WTC11 (cell line): ENCODE measurements around the gene ZNF423. TPM values are rescaled to one million over a fixed set of nuclear protein-coding genes. Genes with fewer than 3 reads are reported as not detected.

Experiments
- ATAC-seq: fragments of 200-7000 bp; cut with Tn5 transposase; 2 replicates; pipeline ENCODE4 v1.10.0; 2021; ENCODE audit warnings: mild to moderate bottlenecking, moderate library complexity
- CTCF ChIA-PET: fragments of 300-600 bp; sonication (Branson Sonifier 250); formaldehyde crosslinking; loops from one replicate; lab custom pipeline; 2021; ENCODE audit warnings: antibody characterized with exemption; lab: Charles Lee
- POLR2A ChIA-PET: fragments of 350-600 bp; sonication (Branson Sonifier 250); formaldehyde crosslinking; loops from one replicate; lab custom pipeline; 2021; ENCODE audit warnings: antibody characterized with exemption; lab: Charles Lee
- DNase-seq: peaks from one replicate; pipeline ENCODE4 v3.0.0; 2021; ENCODE audit warnings: low spot score
- H3K27ac Mint-ChIP-seq: 2 replicates; pipeline ENCODE4 v1.8.0; 2021; ENCODE audit warnings: mixed read lengths
- H3K27me3 Mint-ChIP-seq: 2 replicates; pipeline ENCODE4 v1.8.0; 2021; ENCODE audit warnings: low read depth, mild to moderate bottlenecking, moderate library complexity, mixed read lengths
- H3K36me3 Mint-ChIP-seq: 2 replicates; pipeline ENCODE4 v1.8.0; 2021; ENCODE audit warnings: mixed read lengths
- H3K4me1 Mint-ChIP-seq: 2 replicates; pipeline ENCODE4 v1.8.0; 2022; ENCODE audit warnings: mixed read lengths
- H3K4me3 Mint-ChIP-seq: 2 replicates; pipeline ENCODE4 v1.8.0; 2021; ENCODE audit warnings: mild to moderate bottlenecking, moderate library complexity, mixed read lengths
- H3K9me3 Mint-ChIP-seq: 2 replicates; pipeline ENCODE4 v1.8.0; 2021; ENCODE audit warnings: mixed read lengths
- CREB1 ChIP-seq: sonication (generic); formaldehyde crosslinking; IDR thresholded peaks from 2 replicates; pipeline ENCODE4 v1.8.0; 2023; ENCODE audit warnings: mild to moderate bottlenecking, missing genetic modification reagents
- EMX1 ChIP-seq: fragments of 250-450 bp; sonication (Bioruptor Pico); IDR thresholded peaks from 2 replicates; pipeline ENCODE4 v1.8.0; 2021; ENCODE audit warnings: mild to moderate bottlenecking
- FOXP1 ChIP-seq: sonication (generic); formaldehyde crosslinking; IDR thresholded peaks from 2 replicates; pipeline ENCODE4 v1.8.0; 2022; ENCODE audit warnings: missing genetic modification reagents, mild to moderate bottlenecking, moderate library complexity, borderline replicate concordance
- GABPB1 ChIP-seq: sonication (generic); formaldehyde crosslinking; IDR thresholded peaks from 2 replicates; pipeline ENCODE4 v1.8.1; 2023; ENCODE audit warnings: mild to moderate bottlenecking, missing genetic modification reagents
- GTF2I ChIP-seq: fragments of 250-450 bp; sonication (Bioruptor Pico); conservative IDR thresholded peaks from 2 replicates; pipeline ENCODE4 v1.4.0; 2021; ENCODE audit warnings: mild to moderate bottlenecking
- JAZF1 ChIP-seq: fragments of 250-450 bp; sonication (Bioruptor Pico); IDR thresholded peaks from 2 replicates; pipeline ENCODE4 v1.9.0; 2021; ENCODE audit warnings: moderate library complexity, mild to moderate bottlenecking, inconsistent platforms
- NR3C1 ChIP-seq: sonication (generic); formaldehyde crosslinking; conservative IDR thresholded peaks from 2 replicates; pipeline ENCODE4 v1.8.1; 2023; ENCODE audit warnings: low read depth, mild to moderate bottlenecking, missing genetic modification reagents
- PRRX2 ChIP-seq: fragments of 250-450 bp; sonication (Bioruptor Pico); IDR thresholded peaks from 2 replicates; pipeline ENCODE4 v1.8.0; 2021; ENCODE audit warnings: mild to moderate bottlenecking
- SP1 ChIP-seq: sonication (generic); formaldehyde crosslinking; conservative IDR thresholded peaks from 2 replicates; pipeline ENCODE4 v1.8.1; 2022; ENCODE audit warnings: missing genetic modification reagents
- ZNF219 ChIP-seq: sonication (generic); formaldehyde crosslinking; IDR thresholded peaks from 2 replicates; pipeline ENCODE4 v1.8.0; 2023; ENCODE audit warnings: missing genetic modification reagents, mild to moderate bottlenecking, borderline replicate concordance
- ZNF263 ChIP-seq: sonication (generic); formaldehyde crosslinking; IDR thresholded peaks from 2 replicates; pipeline ENCODE4 v1.8.1; 2022; ENCODE audit warnings: low read depth, mild to moderate bottlenecking, moderate library complexity, missing genetic modification reagents
- ZNF671 ChIP-seq: fragments of 250-450 bp; sonication (Bioruptor Pico); IDR thresholded peaks from 2 replicates; pipeline ENCODE4 v1.8.0; 2021; ENCODE audit warnings: mild to moderate bottlenecking
- total RNA-seq: library from RNA; stranded (reverse); gene quantifications from 3 replicates; pipeline ENCODE4 v1.2.3, GENCODE V29; 2021
- TF ChIP-seq, protein P1 (sequence below): sonication (generic); formaldehyde crosslinking; IDR thresholded peaks from 2 replicates; pipeline ENCODE4 v1.8.1; 2023; ENCODE audit warnings: mild to moderate bottlenecking, missing genetic modification reagents, borderline replicate concordance
- TF ChIP-seq, protein P2 (sequence below): sonication (generic); formaldehyde crosslinking; IDR thresholded peaks from 2 replicates; pipeline ENCODE4 v1.8.0; 2022; ENCODE audit warnings: missing genetic modification reagents
- TF ChIP-seq, protein P3 (sequence below): sonication (generic); formaldehyde crosslinking; IDR thresholded peaks from 2 replicates; pipeline ENCODE4 v1.8.1; 2022; ENCODE audit warnings: mild to moderate bottlenecking, missing genetic modification reagents, moderate library complexity, borderline replicate concordance
- TF ChIP-seq, protein P4 (sequence below): fragments of 250-450 bp; sonication (Bioruptor Pico); IDR thresholded peaks from 2 replicates; pipeline ENCODE4 v1.8.0; 2021; ENCODE audit warnings: mild to moderate bottlenecking
- TF ChIP-seq, protein P5 (sequence below): sonication (generic); formaldehyde crosslinking; IDR thresholded peaks from 2 replicates; pipeline ENCODE4 v1.8.0; 2022; ENCODE audit warnings: mild to moderate bottlenecking, missing genetic modification reagents
- TF ChIP-seq, protein P6 (sequence below): fragments of 250-450 bp; sonication (Bioruptor Pico); IDR thresholded peaks from 2 replicates; pipeline ENCODE4 v1.9.0; 2021; ENCODE audit warnings: mild to moderate bottlenecking
- TF ChIP-seq, protein P7 (sequence below): sonication (generic); formaldehyde crosslinking; IDR thresholded peaks from 2 replicates; pipeline ENCODE4 v1.8.1; 2022; ENCODE audit warnings: low read depth, missing genetic modification reagents, borderline replicate concordance

ZNF423 gene
- total RNA-seq, 1 experiment from 2014 or later, result 38.8 TPM

DNA sequence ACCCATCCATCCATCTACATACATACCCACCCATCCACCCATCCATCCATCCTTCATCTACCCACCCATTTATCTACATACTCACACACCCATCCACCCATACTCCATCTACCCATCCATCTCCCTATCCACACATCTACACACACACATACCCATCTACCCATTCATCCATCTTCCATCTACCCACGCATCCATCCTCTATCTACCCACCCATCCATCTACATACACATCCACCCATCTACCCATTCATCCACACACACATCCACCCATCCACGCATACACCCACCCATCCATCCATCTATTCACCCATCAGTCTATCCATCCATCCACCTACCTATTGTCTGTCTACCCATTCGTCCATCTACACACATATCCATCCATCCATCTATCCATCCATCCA is 227.8 kb downstream of the ZNF423 start:
- no peak for TF ChIP-seq JAZF1 (CRISPR knock-in tag)
- TF ChIP-seq, protein P1, sequence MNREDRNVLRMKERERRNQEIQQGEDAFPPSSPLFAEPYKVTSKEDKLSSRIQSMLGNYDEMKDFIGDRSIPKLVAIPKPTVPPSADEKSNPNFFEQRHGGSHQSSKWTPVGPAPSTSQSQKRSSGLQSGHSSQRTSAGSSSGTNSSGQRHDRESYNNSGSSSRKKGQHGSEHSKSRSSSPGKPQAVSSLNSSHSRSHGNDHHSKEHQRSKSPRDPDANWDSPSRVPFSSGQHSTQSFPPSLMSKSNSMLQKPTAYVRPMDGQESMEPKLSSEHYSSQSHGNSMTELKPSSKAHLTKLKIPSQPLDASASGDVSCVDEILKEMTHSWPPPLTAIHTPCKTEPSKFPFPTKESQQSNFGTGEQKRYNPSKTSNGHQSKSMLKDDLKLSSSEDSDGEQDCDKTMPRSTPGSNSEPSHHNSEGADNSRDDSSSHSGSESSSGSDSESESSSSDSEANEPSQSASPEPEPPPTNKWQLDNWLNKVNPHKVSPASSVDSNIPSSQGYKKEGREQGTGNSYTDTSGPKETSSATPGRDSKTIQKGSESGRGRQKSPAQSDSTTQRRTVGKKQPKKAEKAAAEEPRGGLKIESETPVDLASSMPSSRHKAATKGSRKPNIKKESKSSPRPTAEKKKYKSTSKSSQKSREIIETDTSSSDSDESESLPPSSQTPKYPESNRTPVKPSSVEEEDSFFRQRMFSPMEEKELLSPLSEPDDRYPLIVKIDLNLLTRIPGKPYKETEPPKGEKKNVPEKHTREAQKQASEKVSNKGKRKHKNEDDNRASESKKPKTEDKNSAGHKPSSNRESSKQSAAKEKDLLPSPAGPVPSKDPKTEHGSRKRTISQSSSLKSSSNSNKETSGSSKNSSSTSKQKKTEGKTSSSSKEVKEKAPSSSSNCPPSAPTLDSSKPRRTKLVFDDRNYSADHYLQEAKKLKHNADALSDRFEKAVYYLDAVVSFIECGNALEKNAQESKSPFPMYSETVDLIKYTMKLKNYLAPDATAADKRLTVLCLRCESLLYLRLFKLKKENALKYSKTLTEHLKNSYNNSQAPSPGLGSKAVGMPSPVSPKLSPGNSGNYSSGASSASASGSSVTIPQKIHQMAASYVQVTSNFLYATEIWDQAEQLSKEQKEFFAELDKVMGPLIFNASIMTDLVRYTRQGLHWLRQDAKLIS, result no peak
- TF ChIP-seq SP1 (CRISPR knock-in tag), result no peak
- ChIA-PET POLR2A (no interaction called here), CTCF (no interaction called here)
- Mint-ChIP-seq H3K27me3 (no peaks in the 10 kb centered on the region), H3K9me3 (no peaks in the 10 kb centered on the region), H3K4me3 (no peak overlapping the region), H3K27ac (no peak overlapping the region), H3K4me1 (peaks cover 3% of the 10 kb centered on the region), H3K36me3 (peaks cover 5% of the 10 kb centered on the region; the same call in 1 of the 2 replicates)
- ATAC-seq (no peak), DNase-seq (no peak)

DNA sequence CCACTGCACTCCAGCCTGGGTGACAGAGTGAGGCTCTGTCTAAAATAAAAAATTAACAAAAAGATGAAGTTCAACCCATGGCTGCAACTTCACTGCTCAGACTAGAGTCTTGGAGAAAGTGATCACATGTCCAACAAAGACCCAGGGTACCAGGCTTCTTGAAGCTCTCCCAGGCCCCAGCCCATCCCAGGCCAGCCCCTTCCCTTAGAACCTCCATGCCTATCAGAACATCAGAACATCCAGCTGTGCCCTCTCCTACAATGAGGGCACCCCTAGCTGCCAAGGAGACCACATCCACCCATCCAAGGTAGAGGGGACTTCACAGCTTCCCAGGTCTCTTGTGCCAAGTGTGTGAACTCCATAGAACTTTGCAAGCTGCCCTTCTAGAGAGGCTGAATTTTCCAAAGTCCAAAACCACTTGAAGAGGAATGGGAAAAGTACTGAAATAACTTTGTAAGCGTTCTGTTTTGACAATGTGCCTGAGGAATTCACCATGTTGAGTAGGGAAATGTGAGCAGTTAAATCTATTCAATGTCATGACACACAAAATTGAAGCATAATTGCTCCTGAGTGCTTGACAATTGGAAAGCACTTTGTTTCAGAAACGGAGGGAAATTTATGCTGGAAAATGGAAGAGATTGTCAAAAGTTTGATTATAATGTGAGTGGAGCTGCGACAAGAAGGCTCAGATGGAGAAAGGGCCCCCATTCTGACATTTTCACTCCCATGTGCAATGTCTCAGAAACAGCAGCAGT is 230.4 kb downstream of the ZNF423 start:
- ChIA-PET POLR2A (no interaction called here), CTCF (interaction anchor here (0.5 kb wide), 1 partner anchor 114 kb away, joined by 3 read pairs; no protein-coding TSS in a partner anchor)
- DNase-seq, result no peak
- no peak overlapping the region for H3K4me3 Mint-ChIP-seq
- H3K27me3 Mint-ChIP-seq, result no peaks in the 10 kb centered on the region
- no peak for ATAC-seq
- H3K4me1 Mint-ChIP-seq, result peaks cover 14% of the 10 kb centered on the region
- H3K36me3 Mint-ChIP-seq, result peaks cover 5% of the 10 kb centered on the region; the same call in 1 of the 2 replicates
- H3K9me3 Mint-ChIP-seq, result no peaks in the 10 kb centered on the region
- no peak overlapping the region for H3K27ac Mint-ChIP-seq
- TF ChIP-seq, protein P2, sequence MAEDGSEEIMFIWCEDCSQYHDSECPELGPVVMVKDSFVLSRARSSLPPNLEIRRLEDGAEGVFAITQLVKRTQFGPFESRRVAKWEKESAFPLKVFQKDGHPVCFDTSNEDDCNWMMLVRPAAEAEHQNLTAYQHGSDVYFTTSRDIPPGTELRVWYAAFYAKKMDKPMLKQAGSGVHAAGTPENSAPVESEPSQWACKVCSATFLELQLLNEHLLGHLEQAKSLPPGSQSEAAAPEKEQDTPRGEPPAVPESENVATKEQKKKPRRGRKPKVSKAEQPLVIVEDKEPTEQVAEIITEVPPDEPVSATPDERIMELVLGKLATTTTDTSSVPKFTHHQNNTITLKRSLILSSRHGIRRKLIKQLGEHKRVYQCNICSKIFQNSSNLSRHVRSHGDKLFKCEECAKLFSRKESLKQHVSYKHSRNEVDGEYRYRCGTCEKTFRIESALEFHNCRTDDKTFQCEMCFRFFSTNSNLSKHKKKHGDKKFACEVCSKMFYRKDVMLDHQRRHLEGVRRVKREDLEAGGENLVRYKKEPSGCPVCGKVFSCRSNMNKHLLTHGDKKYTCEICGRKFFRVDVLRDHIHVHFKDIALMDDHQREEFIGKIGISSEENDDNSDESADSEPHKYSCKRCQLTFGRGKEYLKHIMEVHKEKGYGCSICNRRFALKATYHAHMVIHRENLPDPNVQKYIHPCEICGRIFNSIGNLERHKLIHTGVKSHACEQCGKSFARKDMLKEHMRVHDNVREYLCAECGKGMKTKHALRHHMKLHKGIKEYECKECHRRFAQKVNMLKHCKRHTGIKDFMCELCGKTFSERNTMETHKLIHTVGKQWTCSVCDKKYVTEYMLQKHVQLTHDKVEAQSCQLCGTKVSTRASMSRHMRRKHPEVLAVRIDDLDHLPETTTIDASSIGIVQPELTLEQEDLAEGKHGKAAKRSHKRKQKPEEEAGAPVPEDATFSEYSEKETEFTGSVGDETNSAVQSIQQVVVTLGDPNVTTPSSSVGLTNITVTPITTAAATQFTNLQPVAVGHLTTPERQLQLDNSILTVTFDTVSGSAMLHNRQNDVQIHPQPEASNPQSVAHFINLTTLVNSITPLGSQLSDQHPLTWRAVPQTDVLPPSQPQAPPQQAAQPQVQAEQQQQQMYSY (CRISPR knock-in tag), result no peak
- no peak for TF ChIP-seq ZNF219 (CRISPR knock-in tag)
- TF ChIP-seq GTF2I (CRISPR knock-in tag), result no peak
- no peak for TF ChIP-seq FOXP1 (CRISPR knock-in tag)
- TF ChIP-seq, protein P3, sequence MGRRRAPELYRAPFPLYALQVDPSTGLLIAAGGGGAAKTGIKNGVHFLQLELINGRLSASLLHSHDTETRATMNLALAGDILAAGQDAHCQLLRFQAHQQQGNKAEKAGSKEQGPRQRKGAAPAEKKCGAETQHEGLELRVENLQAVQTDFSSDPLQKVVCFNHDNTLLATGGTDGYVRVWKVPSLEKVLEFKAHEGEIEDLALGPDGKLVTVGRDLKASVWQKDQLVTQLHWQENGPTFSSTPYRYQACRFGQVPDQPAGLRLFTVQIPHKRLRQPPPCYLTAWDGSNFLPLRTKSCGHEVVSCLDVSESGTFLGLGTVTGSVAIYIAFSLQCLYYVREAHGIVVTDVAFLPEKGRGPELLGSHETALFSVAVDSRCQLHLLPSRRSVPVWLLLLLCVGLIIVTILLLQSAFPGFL, result no peak
- TF ChIP-seq ZNF263 (CRISPR knock-in tag), result no peak
- no peak for TF ChIP-seq ZNF671 (CRISPR knock-in tag)
- no peak for TF ChIP-seq CREB1
- TF ChIP-seq, protein P4, sequence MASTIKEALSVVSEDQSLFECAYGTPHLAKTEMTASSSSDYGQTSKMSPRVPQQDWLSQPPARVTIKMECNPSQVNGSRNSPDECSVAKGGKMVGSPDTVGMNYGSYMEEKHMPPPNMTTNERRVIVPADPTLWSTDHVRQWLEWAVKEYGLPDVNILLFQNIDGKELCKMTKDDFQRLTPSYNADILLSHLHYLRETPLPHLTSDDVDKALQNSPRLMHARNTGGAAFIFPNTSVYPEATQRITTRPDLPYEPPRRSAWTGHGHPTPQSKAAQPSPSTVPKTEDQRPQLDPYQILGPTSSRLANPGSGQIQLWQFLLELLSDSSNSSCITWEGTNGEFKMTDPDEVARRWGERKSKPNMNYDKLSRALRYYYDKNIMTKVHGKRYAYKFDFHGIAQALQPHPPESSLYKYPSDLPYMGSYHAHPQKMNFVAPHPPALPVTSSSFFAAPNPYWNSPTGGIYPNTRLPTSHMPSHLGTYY (CRISPR knock-in tag), result no peak
- TF ChIP-seq, protein P5, sequence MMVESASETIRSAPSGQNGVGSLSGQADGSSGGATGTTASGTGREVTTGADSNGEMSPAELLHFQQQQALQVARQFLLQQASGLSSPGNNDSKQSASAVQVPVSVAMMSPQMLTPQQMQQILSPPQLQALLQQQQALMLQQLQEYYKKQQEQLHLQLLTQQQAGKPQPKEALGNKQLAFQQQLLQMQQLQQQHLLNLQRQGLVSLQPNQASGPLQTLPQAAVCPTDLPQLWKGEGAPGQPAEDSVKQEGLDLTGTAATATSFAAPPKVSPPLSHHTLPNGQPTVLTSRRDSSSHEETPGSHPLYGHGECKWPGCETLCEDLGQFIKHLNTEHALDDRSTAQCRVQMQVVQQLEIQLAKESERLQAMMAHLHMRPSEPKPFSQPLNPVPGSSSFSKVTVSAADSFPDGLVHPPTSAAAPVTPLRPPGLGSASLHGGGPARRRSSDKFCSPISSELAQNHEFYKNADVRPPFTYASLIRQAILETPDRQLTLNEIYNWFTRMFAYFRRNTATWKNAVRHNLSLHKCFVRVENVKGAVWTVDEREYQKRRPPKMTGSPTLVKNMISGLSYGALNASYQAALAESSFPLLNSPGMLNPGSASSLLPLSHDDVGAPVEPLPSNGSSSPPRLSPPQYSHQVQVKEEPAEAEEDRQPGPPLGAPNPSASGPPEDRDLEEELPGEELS (CRISPR knock-in tag), result no peak
- no peak for TF ChIP-seq GABPB1
- no peak for TF ChIP-seq PRRX2 (CRISPR knock-in tag)
- TF ChIP-seq, protein P6, sequence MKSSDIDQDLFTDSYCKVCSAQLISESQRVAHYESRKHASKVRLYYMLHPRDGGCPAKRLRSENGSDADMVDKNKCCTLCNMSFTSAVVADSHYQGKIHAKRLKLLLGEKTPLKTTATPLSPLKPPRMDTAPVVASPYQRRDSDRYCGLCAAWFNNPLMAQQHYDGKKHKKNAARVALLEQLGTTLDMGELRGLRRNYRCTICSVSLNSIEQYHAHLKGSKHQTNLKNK (CRISPR knock-in tag), result no peak
- TF ChIP-seq NR3C1, result no peak
- no peak for TF ChIP-seq EMX1 (CRISPR knock-in tag)
- TF ChIP-seq, protein P7, sequence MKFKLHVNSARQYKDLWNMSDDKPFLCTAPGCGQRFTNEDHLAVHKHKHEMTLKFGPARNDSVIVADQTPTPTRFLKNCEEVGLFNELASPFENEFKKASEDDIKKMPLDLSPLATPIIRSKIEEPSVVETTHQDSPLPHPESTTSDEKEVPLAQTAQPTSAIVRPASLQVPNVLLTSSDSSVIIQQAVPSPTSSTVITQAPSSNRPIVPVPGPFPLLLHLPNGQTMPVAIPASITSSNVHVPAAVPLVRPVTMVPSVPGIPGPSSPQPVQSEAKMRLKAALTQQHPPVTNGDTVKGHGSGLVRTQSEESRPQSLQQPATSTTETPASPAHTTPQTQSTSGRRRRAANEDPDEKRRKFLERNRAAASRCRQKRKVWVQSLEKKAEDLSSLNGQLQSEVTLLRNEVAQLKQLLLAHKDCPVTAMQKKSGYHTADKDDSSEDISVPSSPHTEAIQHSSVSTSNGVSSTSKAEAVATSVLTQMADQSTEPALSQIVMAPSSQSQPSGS (CRISPR knock-in tag), result no peak
